Muscle of leg (tissue), 11 donors: ENCODE results near the gene HS1BP3. TPM values are rescaled to one million over a fixed set of nuclear protein-coding genes. Genes with fewer than 3 reads are reported as not detected.
A peak's percentile ranks its signal among the peaks of the same experiment; 100 is the strongest.

ENCODE experiments used
- DNase-seq: peaks from one replicate; pipeline ENCODE4 v3.0.0; 2013
- H3K27ac ChIP-seq: one replicate; pipeline ENCODE4 v1.5.1; 2013; ENCODE audit warnings: mild to moderate bottlenecking, low read length, control low read depth
- H3K27me3 ChIP-seq: one replicate; pipeline ENCODE4 v1.6.1; 2013; ENCODE audit warnings: low read length; ENCODE audit not compliant: control insufficient read depth, insufficient read depth
- H3K36me3 ChIP-seq: one replicate; pipeline ENCODE4 v1.6.1; 2013; ENCODE audit warnings: low read length; ENCODE audit not compliant: control insufficient read depth, insufficient read depth
- H3K4me1 ChIP-seq: one replicate; pipeline ENCODE4 v1.6.1; 2013; ENCODE audit warnings: low read length; ENCODE audit not compliant: control insufficient read depth, insufficient read depth
- H3K4me3 ChIP-seq: one replicate; pipeline ENCODE4 v1.5.1; 2013; ENCODE audit warnings: low read length, control low read depth
- H3K9me3 ChIP-seq: replicated peaks from 2 replicates; pipeline ENCODE4 v1.6.1; 2013; ENCODE audit warnings: low read depth, low read length; ENCODE audit not compliant: control insufficient read depth
- WGBS: methylation state at CpG from one replicate; pipeline ENCODE4 v1.1.5; 2013; ENCODE audit warnings: missing lambda C conversion rate; ENCODE audit not compliant: insufficient coverage; 5-methylcytosine and 5-hydroxymethylcytosine counted together
- polyA plus RNA-seq, 8 donors: library from polyadenylated mRNA; unstranded; fragments of 120-200 nt; gene quantifications; one replicate each; pipeline versions ENCODE4 v1.2.1 to v1.2.3, GENCODE V29; 2013; ENCODE audit warnings: inconsistent platforms in 1 of 8, low replicate concordance in 1 of 8; ENCODE audit not compliant: insufficient read length in 8 of 8, insufficient read depth in 1 of 8
- total RNA-seq: library from RNA; stranded (reverse); fragments of 120-200 nt; gene quantifications from one replicate; pipeline ENCODE4 v1.2.4, GENCODE V29; 2013

The HS1BP3 gene
- total and polyA plus RNA-seq, 9 donors: 7.1 to 11.5 (median 9.8) TPM

GRCh38 chr2:20623741-20624155 lies 27.1 kb downstream of the HS1BP3 start:
- Histone ChIP-seq H3K36me3 (peaks cover 47% of the 10 kb centered on the region), H3K27ac (peak overlapping the region; percentile 20), H3K4me1 (peaks cover 84% of the 10 kb centered on the region), H3K27me3 (no peaks in the 10 kb centered on the region), H3K9me3 (no peaks in the 10 kb centered on the region), H3K4me3 (no peak overlapping the region)
- DNase-seq: no peak
- WGBS: 49% methylated on average over 5 of the region's 7 CpGs

DNA sequence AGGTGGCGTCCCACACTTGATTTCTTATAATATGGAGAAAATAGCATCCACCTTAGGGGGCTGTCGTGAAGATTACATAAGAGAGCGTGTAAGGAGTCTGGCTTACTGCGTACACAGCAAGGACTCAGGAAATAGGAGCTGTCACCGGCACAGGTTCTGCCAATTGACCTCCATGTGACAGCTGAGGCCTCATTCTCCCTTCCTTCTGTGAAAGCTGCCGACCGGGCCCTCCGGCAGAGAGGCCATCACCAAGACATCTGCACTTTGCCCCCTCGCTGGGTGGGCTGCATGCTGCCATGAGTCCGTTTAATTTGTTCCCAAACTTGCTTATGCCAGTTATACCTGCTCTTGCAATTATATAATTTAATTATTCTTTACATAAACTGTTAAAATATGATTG lies 27.7 kb downstream of the HS1BP3 start:
- Histone ChIP-seq H3K27me3 (no peaks in the 10 kb centered on the region), H3K36me3 (peaks cover 47% of the 10 kb centered on the region), H3K4me1 (peaks cover 89% of the 10 kb centered on the region), H3K27ac (peak overlapping the region; percentile 71), H3K4me3 (no peak overlapping the region), H3K9me3 (no peaks in the 10 kb centered on the region)
- 40% methylated on average over 7 of the region's 10 CpGs for WGBS
- no peak for DNase-seq

GRCh38 chr2:20622731-20623130 lies 28.2 kb downstream of the HS1BP3 start:
- Histone ChIP-seq H3K4me3 (no peak overlapping the region), H3K36me3 (peaks cover 47% of the 10 kb centered on the region), H3K27ac (peak overlapping the region; percentile 71), H3K9me3 (no peaks in the 10 kb centered on the region), H3K4me1 (peaks cover 94% of the 10 kb centered on the region), H3K27me3 (no peaks in the 10 kb centered on the region)
- peak; percentile 84 for DNase-seq
- WGBS: 49% methylated on average over 9 of the region's 10 CpGs

GRCh38 chr2:20622296-20622686 lies 28.6 kb downstream of the HS1BP3 start:
- Histone ChIP-seq H3K9me3 (no peaks in the 10 kb centered on the region), H3K36me3 (peaks cover 47% of the 10 kb centered on the region), H3K4me3 (no peak overlapping the region), H3K27me3 (no peaks in the 10 kb centered on the region), H3K27ac (peak overlapping the region; percentile 47), H3K4me1 (peaks cover 98% of the 10 kb centered on the region)
- whole genome bisulfite sequencing: 95% methylated on average over 8 of the region's 11 CpGs
- DNase-seq: no peak

DNA sequence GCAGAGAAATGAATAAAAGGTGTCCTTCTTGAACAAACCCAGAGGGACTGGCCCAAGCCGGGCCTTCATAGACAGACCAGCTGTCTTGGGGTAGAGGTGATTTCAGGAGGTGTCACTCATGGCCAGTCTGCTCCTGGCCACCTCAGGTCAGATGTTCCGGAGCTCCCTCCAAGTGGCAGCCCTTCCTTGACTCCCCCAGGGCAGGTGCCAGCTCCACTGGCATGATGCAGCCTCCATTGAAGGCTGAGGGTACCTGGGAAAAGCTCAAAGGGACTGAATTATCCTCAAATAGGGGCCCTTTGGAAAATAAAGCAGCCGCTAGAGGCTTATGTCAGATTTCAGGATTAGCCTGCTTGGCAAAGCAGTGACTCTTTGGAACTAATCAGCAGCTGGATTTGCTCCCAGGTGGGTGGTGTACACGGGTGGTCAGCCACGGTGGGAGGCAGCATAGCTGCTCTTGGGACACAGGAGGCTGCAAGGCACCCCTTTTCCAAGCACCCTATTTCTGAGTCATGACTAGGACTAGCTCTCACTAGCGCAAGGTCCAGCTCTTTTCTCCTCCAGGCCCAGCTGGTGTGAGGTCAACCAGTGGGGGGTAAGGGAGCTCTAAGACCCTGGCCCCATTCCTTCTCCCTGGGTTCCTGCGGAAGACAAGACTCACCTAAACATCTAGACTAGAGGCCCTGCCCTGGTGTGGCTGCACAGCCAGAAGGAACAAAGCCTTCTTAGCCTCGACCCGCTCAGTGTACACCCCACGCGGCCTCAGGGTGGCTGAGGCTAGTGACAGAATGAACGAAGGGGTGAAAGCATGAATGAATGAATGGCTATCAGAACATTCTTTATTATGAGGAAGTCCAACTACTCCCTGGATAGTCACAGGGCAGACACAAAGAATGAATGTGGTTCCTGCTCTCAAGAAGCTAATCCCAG lies 29.3 kb downstream of the HS1BP3 start:
- no peaks in the 10 kb centered on the region for H3K27me3 ChIP-seq
- no peak overlapping the region for H3K27ac ChIP-seq
- no peak for DNase-seq
- H3K9me3 ChIP-seq: no peaks in the 10 kb centered on the region
- H3K4me1 ChIP-seq: peaks cover 98% of the 10 kb centered on the region
- H3K4me3 ChIP-seq: no peak overlapping the region
- 21% methylated on average over 3 of the region's 12 CpGs for WGBS
- peaks cover 47% of the 10 kb centered on the region for H3K36me3 ChIP-seq

GRCh38 chr2:20620696-20621365 lies 30.1 kb downstream of the HS1BP3 start:
- Histone ChIP-seq H3K4me3 (no peak overlapping the region), H3K27ac (no peak overlapping the region), H3K27me3 (no peaks in the 10 kb centered on the region), H3K4me1 (peaks cover 98% of the 10 kb centered on the region), H3K9me3 (no peaks in the 10 kb centered on the region), H3K36me3 (peaks cover 47% of the 10 kb centered on the region)
- WGBS: 67% methylated on average over 3 of the region's 4 CpGs
- no peak for DNase-seq

DNA sequence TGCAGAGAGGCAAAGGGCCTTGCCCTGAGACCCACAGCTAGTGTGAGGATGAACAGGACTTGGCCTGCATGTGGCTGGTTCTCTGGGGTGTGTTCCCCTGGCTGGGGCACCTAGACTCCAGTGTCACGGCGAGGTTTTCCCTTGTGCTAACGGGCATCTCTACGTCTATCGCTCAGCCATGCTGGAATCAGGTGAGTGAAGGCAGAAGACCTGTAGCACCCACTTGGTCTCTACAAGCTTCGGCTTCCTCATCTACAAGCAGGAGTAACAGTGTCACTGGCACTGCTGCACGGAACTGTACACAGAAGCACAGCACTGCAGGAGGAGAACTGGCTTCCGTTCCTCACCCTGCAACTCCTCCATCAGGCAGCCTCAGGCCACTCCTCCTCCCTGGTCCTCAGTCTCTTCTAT lies 30.6 kb downstream of the HS1BP3 start:
- H3K27me3 ChIP-seq: no peaks in the 10 kb centered on the region
- no peak overlapping the region for H3K4me3 ChIP-seq
- H3K36me3 ChIP-seq: peaks cover 47% of the 10 kb centered on the region
- H3K9me3 ChIP-seq: no peaks in the 10 kb centered on the region
- no peak for DNase-seq
- H3K4me1 ChIP-seq: peaks cover 98% of the 10 kb centered on the region
- WGBS: 81% methylated on average over 8 of the region's 8 CpGs
- no peak overlapping the region for H3K27ac ChIP-seq

- peaks cover 40% of the 10 kb centered on the region for H3K36me3 ChIP-seq
- H3K27me3 ChIP-seq: no peaks in the 10 kb centered on the region
- no peaks in the 10 kb centered on the region for H3K9me3 ChIP-seq
- no peak overlapping the region for H3K4me3 ChIP-seq
- 83% methylated on average over 11 of the region's 13 CpGs for WGBS
- peaks cover 99% of the 10 kb centered on the region for H3K4me1 ChIP-seq
- DNase-seq: no peak
- H3K27ac ChIP-seq: peak overlapping the region; percentile 95
These were observed 31.3 kb downstream of the HS1BP3 start for GRCh38 chr2:20619624-20620024.

- peaks cover 99% of the 10 kb centered on the region for H3K4me1 ChIP-seq
- WGBS: 77% methylated on average over 14 of the region's 15 CpGs
- H3K27ac ChIP-seq: peak overlapping the region; percentile 95
These were observed 31.9 kb downstream of the HS1BP3 start for GRCh38 chr2:20618886-20619521.

GRCh38 chr2:20618468-20618885 lies 32.4 kb downstream of the HS1BP3 start:
- Histone ChIP-seq H3K9me3 (no peaks in the 10 kb centered on the region), H3K36me3 (peaks cover 29% of the 10 kb centered on the region), H3K4me1 (peaks cover 99% of the 10 kb centered on the region), H3K4me3 (no peak overlapping the region), H3K27ac (peak overlapping the region; percentile 95), H3K27me3 (no peaks in the 10 kb centered on the region)
- no peak for DNase-seq
- 66% methylated on average over 5 of the region's 10 CpGs for WGBS

More at GRCh38 chr2:20618886-20619521, 31.9 kb downstream of the HS1BP3 start:
- Histone ChIP-seq H3K27me3 (no peaks in the 10 kb centered on the region), H3K4me3 (no peak overlapping the region), H3K36me3 (peaks cover 34% of the 10 kb centered on the region), H3K9me3 (no peaks in the 10 kb centered on the region)
- no peak for DNase-seq
